ENCODE results near the gene ZNF346. TPM values are rescaled to one million over a fixed set of nuclear protein-coding genes. Genes with fewer than 3 reads are reported as not detected.

Gene ZNF346
- total RNA-seq, 1 donor from 2014 or later: 48.6 TPM

DNA sequence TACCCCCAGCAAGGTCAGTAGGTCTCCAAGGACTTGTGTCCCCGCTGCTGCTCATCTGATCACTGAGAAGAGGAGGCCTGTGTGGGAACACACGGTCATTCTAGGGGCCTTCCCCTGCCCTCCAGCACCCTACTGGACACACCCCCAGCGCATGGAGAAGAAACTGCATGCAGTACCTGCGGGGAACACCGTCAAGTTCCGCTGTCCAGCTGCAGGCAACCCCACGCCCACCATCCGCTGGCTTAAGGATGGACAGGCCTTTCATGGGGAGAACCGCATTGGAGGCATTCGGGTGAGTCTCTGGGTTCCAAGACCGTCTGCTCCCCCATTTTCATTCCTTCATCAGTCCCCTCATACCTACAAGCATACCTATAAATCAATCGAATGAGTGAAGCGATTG lies 68.3 kb downstream of the ZNF346 start:
- H3K27me3 Mint-ChIP-seq (ENCODE audit: low read depth): peaks cover 20% of the 10 kb centered on the region
- no peak for TF ChIP-seq CTCF (IDR thresholded peaks at IDR 0.05; ENCODE audit: unreplicated experiment)
- DNase-seq (ENCODE audit: low spot score in 2 of 2, unreplicated experiment in 2 of 2): no peak
- H3K4me1 Mint-ChIP-seq: peaks cover 6% of the 10 kb centered on the region
- H3K27ac Mint-ChIP-seq: no peak overlapping the region
- no peaks in the 10 kb centered on the region for H3K9me3 Mint-ChIP-seq
- no peak overlapping the region for H3K4me3 Mint-ChIP-seq
- H3K36me3 Mint-ChIP-seq: no peaks in the 10 kb centered on the region

DNA sequence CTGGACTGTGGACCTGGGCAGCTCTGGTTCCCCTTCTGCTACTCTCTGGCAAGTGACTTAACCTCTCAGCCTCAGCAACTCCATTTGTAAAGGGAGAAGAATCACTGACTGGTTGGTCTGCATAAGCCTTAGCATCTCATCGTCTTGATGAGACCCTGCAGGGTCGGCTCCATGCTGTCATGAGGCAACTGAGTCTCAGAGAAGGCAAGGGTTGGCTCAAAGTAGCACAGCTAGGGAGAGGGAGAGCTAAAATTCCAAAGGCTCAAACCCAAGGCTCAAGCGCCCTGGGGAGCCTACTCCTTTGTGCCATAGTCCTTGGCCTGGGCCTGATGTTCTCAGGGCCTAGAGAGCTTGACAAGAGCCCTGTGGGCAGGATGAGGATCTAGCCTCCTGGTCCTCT lies 68.7 kb downstream of the ZNF346 start:
- Mint-ChIP-seq H3K36me3 (no peaks in the 10 kb centered on the region), H3K9me3 (no peaks in the 10 kb centered on the region), H3K27ac (no peak overlapping the region), H3K4me3 (no peak overlapping the region), H3K4me1 (peaks cover 3% of the 10 kb centered on the region), H3K27me3 (ENCODE audit: low read depth) (peaks cover 17% of the 10 kb centered on the region)
- DNase-seq (ENCODE audit: low spot score in 2 of 2, unreplicated experiment in 2 of 2): no peak
- no peak for TF ChIP-seq CTCF (IDR thresholded peaks at IDR 0.05; ENCODE audit: unreplicated experiment)

DNA sequence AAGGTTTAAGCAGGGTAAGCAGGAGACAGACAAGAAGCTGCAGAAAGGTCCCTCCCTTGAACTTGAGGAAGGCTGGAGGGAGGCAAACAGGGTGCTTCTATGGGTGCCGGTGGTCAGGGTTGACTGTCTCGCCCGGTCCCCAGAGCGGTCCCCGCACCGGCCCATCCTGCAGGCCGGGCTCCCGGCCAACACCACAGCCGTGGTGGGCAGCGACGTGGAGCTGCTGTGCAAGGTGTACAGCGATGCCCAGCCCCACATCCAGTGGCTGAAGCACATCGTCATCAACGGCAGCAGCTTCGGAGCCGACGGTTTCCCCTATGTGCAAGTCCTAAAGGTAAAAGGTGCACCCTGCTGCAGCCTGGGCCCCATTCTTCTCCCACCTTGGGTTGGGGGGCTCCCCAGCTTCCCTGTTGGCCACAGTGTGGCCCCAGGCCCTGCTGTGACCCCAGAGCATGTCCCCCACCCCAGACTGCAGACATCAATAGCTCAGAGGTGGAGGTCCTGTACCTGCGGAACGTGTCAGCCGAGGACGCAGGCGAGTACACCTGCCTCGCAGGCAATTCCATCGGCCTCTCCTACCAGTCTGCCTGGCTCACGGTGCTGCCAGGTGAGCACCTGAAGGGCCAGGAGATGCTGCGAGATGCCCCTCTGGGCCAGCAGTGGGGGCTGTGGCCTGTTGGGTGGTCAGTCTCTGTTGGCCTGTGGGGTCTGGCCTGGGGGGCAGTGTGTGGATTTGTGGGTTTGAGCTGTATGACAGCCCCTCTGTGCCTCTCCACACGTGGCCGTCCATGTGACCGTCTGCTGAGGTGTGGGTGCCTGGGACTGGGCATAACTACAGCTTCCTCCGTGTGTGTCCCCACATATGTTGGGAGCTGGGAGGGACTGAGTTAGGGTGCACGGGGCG lies 69.9 kb downstream of the ZNF346 start:
- no peak for TF ChIP-seq CTCF (IDR thresholded peaks at IDR 0.05; ENCODE audit: unreplicated experiment)
- Mint-ChIP-seq H3K4me3 (no peak overlapping the region), H3K27ac (no peak overlapping the region), H3K27me3 (ENCODE audit: low read depth) (peaks cover 14% of the 10 kb centered on the region), H3K9me3 (no peaks in the 10 kb centered on the region), H3K36me3 (no peaks in the 10 kb centered on the region), H3K4me1 (peaks cover 2% of the 10 kb centered on the region)
- no peak for DNase-seq (ENCODE audit: low spot score in 2 of 2, unreplicated experiment in 2 of 2)

GRCh38 chr5:177093082-177093712 lies 70.7 kb downstream of the ZNF346 start:
- Mint-ChIP-seq H3K4me3 (no peak overlapping the region), H3K27me3 (ENCODE audit: low read depth) (peaks cover 9% of the 10 kb centered on the region), H3K4me1 (no peaks in the 10 kb centered on the region), H3K9me3 (no peaks in the 10 kb centered on the region), H3K36me3 (no peaks in the 10 kb centered on the region), H3K27ac (no peak overlapping the region)
- no peak for TF ChIP-seq CTCF (IDR thresholded peaks at IDR 0.05; ENCODE audit: unreplicated experiment)
- no peak for DNase-seq (ENCODE audit: low spot score in 2 of 2, unreplicated experiment in 2 of 2)

- H3K36me3 Mint-ChIP-seq: no peaks in the 10 kb centered on the region
- H3K27ac Mint-ChIP-seq: no peak overlapping the region
- no peaks in the 10 kb centered on the region for H3K9me3 Mint-ChIP-seq
- no peak overlapping the region for H3K4me3 Mint-ChIP-seq
- peaks cover 4% of the 10 kb centered on the region for H3K27me3 Mint-ChIP-seq (ENCODE audit: low read depth)
- H3K4me1 Mint-ChIP-seq: peaks cover 3% of the 10 kb centered on the region
- TF ChIP-seq CTCF (IDR thresholded peaks at IDR 0.05; ENCODE audit: unreplicated experiment): no peak
- no peak for DNase-seq (ENCODE audit: low spot score in 2 of 2, unreplicated experiment in 2 of 2)
Observed at GRCh38 chr5:177093803-177094202, 71.3 kb downstream of the ZNF346 start.
